IPS-NIHi7 (cell line): Measurements from ENCODE around the gene CENPW.

Experiments used
- DNase-seq: peaks from one replicate; pipeline ENCODE4 v3.0.0; 2012; ENCODE audit warnings: mixed read lengths; ENCODE audit errors: extremely low spot score

Gene CENPW

DNA sequence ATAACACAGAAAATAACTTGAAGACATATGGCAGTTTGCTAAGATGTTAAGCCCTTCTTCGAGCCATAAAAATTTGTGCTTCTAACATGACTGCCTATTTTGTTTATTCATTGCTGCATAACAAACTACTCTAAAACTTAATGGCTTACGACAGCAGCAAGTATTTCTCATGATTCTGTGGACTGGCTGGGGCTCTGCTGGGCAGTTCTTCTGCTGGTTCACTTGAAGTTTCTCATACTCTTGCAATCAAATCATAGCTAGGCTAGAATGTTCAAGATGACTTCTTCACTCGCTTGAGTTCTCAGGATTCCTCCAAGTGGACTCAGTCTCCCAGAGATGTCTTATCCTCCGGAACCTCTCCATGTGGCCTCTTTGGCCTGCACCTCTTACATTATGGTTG is 33.4 kb downstream of the CENPW start:
- no peak for DNase-seq

- no peak for DNase-seq
These were observed 34.5 kb downstream of the CENPW start for GRCh38 chr6:126374372-126374771.

- peak; percentile 20 for DNase-seq
These were observed 36.8 kb downstream of the CENPW start for GRCh38 chr6:126376682-126377081.

GRCh38 chr6:126377594-126378153 is 37.8 kb downstream of the CENPW start:
- no peak for DNase-seq

DNA sequence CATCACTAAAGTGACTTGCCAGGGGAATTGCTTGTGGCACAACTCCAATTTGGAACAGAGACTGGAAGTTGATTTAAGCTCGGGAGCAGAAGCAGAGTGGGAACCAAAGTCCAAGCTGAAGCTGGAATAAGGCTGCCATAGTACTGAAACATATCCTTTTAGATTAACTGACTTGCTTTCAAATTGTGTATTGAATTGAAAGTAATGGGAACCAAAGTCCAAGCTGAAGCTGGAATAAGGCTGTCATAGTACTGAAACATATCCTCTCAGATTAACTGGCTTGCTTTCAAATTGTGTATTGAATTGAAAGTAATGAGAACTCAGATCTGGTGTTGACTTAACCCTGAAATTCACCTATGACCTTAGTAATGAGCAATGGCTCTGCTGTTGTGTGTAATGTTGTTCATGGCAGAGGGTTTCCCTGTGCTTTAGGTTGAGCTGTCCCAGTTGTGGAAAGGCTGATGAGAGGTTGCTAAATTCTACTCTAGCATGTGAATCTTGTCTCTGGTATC is 40.2 kb downstream of the CENPW start:
- DNase-seq: no peak

- DNase-seq: no peak
These were observed 41.6 kb downstream of the CENPW start for GRCh38 chr6:126381498-126381897.

DNA sequence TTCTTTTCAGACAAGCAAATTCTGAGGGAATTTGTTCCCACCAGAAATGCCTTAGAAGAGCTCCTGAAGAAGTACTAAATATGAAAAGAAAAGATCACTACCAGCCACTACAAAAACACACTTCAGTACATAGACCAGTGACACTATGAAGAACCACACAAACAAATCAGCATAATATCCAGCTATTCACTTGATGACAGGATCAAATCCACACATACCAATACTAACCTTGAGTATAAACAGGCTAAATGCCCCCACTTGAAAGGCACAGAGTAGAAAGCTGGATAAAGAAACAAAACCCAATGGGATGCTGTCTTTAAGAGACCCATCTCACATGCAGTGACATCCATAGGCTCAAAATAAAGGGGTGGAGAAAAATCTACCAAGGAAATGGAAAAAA is 43.3 kb downstream of the CENPW start:
- no peak for DNase-seq

GRCh38 chr6:126385536-126385935 is 45.6 kb downstream of the CENPW start:
- no peak for DNase-seq

GRCh38 chr6:126388104-126388598 is 48.2 kb downstream of the CENPW start:
- no peak for DNase-seq

DNA sequence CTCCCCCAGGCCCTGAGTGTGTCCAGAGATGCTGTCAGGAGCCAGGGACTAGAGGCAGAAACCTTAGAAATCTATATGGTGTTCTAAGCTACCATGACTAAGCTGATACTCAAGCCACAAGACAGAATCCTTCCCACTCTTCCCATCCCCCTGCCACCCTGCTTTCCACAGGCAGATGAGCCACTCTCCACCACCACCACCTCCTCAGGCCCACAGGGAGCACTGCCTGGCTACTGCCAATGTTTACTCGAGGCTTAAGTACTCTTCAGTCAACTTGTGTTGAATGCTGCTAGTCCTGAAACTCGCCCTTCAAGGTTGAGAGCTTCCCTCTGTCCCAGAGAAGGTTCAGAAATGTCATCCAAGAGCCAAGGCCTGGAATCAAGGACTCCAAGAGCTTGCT is 56.2 kb downstream of the CENPW start:
- DNase-seq: no peak
